Measurements from ENCODE around the gene EZR.

EZR gene

GRCh38 chr6:158780246-158780884 is 38.8 kb downstream of the EZR start:
- DNase-seq (ENCODE audit: extremely low read depth in 1 of 2, low read depth in 1 of 2): no peak

DNA sequence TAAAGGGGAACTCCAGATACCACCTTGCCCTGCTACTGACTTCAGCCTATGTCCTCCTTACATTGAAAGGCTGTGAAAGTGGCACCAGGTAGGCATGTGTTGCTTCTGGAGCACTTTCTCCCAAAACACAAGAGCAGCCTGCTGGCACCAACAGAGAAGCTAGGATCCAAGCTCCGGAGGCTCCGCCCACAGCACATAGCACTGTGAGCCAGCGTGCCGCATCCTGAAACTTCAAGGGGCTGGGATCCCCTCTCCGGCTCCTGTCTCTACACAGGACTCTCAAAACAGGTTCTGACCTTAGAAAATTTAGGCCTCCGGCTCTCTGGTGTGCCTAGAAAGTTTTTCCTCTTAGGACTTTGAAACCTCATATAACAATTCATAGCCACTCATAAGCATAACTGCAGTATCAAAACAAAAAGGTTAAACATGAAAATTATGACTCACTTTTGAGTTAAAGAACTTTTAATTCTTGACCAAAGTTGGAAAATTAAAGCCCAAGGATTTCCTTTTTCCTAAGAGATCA is 41.1 kb downstream of the EZR start:
- DNase-seq (ENCODE audit: extremely low read depth in 1 of 2, low read depth in 1 of 2): no peak

- DNase-seq (ENCODE audit: extremely low read depth in 1 of 2, low read depth in 1 of 2): no peak
Observed at GRCh38 chr6:158777510-158777909, 41.7 kb downstream of the EZR start.

GRCh38 chr6:158776737-158777136 is 42.4 kb downstream of the EZR start:
- no peak for DNase-seq (ENCODE audit: extremely low read depth in 1 of 2, low read depth in 1 of 2)

DNA sequence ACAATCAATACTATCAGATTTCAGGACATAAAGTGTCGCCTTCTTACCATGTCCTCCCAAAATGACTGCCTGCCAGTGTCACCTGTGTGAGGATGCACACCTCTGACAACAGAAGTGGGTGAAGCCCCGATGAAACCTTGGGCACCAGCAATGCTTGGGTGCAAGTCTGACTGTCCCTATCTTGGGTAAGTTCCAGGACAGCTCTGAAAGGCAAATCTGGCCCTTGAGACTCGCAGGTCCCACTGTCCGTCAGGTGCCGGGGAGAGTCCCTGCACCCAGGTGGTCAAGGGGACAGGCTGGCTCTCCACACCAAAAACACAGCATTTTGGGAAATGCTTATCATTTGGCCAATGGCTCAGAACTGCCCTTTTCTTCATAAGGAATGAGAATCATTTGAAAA is 43.3 kb downstream of the EZR start:
- no peak for DNase-seq (ENCODE audit: extremely low read depth in 1 of 2, low read depth in 1 of 2)

GRCh38 chr6:158774717-158775449 is 44.3 kb downstream of the EZR start:
- DNase-seq (ENCODE audit: extremely low read depth in 1 of 2, low read depth in 1 of 2): no peak

GRCh38 chr6:158773581-158774449 is 45.4 kb downstream of the EZR start:
- DNase-seq (ENCODE audit: extremely low read depth in 1 of 2, low read depth in 1 of 2): no peak

DNA sequence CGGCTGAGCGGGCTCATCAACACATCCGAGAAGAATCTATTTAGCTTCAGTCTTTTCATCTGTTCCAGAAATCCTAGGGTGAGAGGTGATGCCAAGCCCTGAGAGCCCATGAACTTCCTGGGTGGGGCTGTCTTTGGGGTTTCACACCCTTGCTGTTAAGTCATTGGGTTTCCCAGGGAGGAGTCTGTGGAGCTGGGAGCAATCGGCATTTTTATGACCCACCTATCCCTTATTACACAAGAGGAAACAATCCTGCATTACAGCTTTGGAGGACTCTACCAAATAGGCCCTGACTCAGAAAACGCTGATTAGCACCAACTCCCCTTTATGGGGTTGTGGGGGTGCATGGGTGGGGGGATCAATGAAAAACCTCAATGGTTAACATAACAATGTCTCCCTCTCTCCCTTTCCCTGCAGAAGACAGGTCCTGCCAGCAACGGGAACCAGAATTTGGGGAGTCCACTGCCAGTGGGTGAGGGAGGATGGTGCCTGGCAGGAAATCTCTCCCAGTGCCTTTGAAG is 46.3 kb downstream of the EZR start:
- no peak for DNase-seq (ENCODE audit: extremely low read depth in 1 of 2, low read depth in 1 of 2)

- no peak for DNase-seq (ENCODE audit: extremely low read depth in 1 of 2, low read depth in 1 of 2)
Observed at GRCh38 chr6:158772172-158772571, 47.0 kb downstream of the EZR start.

DNA sequence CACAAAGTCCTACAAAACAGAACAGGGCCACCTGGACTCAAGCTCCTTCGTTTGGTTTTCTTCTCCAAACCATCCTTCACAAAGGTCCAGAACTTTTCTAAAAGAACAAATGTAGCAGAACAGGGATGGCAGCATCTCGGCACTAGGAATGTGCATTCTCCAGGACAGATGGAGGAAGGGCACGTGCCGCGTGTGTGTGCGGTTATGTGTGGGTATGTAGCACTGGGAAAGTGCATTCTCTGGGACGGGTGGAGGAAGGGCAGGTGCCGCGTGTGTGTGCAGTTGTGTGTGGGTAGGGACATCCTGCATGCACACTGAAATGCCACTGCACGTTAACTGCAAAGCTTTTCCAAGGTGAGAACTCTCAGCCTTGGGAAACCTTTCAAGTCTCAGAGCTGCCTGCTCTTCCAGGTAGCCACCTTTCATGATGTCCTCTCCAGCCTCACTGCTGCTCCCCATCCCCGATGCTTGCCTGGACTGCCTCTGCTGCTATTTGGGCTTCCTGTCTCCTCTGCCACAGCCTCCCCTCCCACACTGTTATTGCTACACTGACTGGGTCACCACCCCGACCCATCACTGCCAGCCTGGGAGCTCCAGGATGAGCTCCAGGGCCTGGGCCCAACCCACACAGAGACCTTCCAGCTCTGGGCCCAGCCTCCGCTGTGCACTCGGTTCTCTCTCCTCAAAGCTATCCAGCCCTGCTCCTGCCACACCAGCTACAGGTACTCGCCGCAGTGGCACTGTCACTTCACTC is 47.6 kb downstream of the EZR start:
- DNase-seq (ENCODE audit: extremely low read depth in 1 of 2, low read depth in 1 of 2): no peak

GRCh38 chr6:158770533-158771330 is 48.4 kb downstream of the EZR start:
- no peak for DNase-seq (ENCODE audit: extremely low read depth in 1 of 2, low read depth in 1 of 2)

GRCh38 chr6:158769771-158770432 is 49.3 kb downstream of the EZR start:
- DNase-seq (ENCODE audit: extremely low read depth in 1 of 2, low read depth in 1 of 2): no peak

- no peak for DNase-seq (ENCODE audit: extremely low read depth in 1 of 2, low read depth in 1 of 2)
Observed at GRCh38 chr6:158769234-158769770, 49.9 kb downstream of the EZR start.

DNA sequence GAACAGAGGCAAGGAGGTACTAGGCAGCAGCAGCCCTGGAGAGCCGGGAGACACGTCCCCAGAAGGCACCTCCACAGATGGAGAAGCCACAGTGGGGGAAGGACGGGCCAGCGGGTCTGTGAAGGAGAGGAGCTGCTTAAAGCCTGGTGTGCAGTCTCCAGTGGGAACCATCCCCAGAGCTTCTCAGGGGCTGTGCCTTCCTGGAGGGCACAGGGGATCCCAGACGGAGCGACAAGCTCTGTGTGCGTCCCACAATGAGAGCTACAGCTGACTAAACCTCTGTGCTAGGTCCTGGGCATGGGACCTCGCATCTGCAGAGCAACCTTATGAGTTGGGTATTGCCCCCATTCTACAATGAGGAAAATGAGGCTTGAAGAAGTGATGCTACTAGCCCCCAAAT is 50.7 kb downstream of the EZR start:
- DNase-seq (ENCODE audit: extremely low read depth in 1 of 2, low read depth in 1 of 2): no peak

GRCh38 chr6:158767709-158768108 is 51.5 kb downstream of the EZR start:
- DNase-seq (ENCODE audit: extremely low read depth in 1 of 2, low read depth in 1 of 2): no peak

GRCh38 chr6:158766621-158767455 is 52.3 kb downstream of the EZR start:
- DNase-seq (ENCODE audit: extremely low read depth in 1 of 2, low read depth in 1 of 2): no peak

DNA sequence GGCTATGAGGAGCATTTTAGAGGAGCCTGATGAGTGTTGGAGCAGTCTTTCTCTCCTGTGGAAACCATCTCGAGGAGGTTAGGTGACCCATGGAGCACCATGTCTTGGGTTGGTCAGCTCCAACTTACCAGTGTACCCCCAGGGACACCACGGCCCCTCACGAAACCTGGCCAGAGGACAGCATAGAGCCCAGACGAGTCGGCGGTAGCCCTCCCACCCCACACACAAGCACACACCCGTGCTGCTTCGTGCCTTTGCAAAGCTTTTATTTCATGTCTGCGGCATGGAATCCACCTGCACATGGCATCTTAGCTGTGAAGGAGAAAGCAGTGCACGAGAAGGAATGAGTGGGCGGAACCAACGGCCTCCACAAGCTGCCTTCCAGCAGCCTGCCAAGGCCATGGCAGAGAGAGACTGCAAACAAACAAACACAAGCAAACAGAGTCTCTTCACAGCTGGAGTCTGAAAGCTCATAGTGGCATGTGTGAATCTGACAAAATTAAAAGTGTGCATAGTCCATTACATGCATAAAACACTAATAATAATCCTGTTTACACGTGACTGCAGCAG is 53.6 kb downstream of the EZR start:
- no peak for DNase-seq (ENCODE audit: extremely low read depth in 1 of 2, low read depth in 1 of 2)

DNA sequence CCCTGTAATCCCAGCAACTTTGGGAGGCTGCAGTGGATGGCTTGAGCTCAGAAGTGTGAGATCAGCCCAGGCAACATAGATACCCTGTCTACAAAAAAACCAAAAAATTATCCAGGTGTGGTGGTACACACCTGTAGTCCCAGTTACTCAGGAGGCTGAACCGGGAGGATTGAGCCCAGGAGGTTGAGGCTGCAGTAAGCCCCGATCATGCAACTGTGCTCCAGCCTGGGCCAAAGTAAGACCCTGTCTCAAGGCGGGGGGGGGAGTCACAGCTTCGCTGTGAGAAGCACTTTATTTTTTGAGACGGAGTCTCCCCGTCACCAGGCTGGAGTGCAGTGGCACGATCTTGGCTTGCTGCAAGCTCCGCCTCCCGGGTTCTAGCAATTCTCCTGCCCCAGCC is 54.2 kb downstream of the EZR start:
- DNase-seq (ENCODE audit: extremely low read depth in 1 of 2, low read depth in 1 of 2): no peak
